GM23338 (cell line): Measurements from ENCODE around the gene CEP68. TPM values are rescaled to one million over a fixed set of nuclear protein-coding genes. Genes with fewer than 3 reads are reported as not detected.
A peak's percentile ranks its signal among the peaks of the same experiment; 100 is the strongest.

Experiments
- ATAC-seq: fragments of 200-7000 bp; cut with Tn5 transposase; 3 replicates; pipeline ENCODE4 v1.9.1; 2020
- DNase-seq: peaks from one replicate; pipeline ENCODE4 v3.0.0-alpha.2; 2015; ENCODE audit warnings: low spot score
- H2AFZ ChIP-seq: fragments of 200-600 bp; sonication (generic); 2 replicates; pipeline ENCODE4 v1.8.0; 2016; ENCODE audit warnings: antibody characterized with exemption, mild to moderate bottlenecking, moderate library complexity
- H3F3A ChIP-seq: fragments of 200-600 bp; sonication (generic); replicated peaks from 2 replicates; pipeline ENCODE4 v1.8.0; 2017; ENCODE audit warnings: antibody characterized with exemption, mixed run types, low read depth
- H3K27ac ChIP-seq: fragments of 200-600 bp; sonication (generic); 2 replicates; pipeline ENCODE4 v1.6.1; 2016; ENCODE audit warnings: low read depth
- H3K27me3 ChIP-seq: fragments of 200-600 bp; sonication (generic); 2 replicates; pipeline ENCODE4 v1.8.0; 2016; ENCODE audit warnings: mild to moderate bottlenecking, mixed run types, moderate library complexity; ENCODE audit not compliant: insufficient read depth
- H3K36me3 ChIP-seq: fragments of 200-600 bp; sonication (generic); 2 replicates; pipeline ENCODE4 v1.8.0; 2016; ENCODE audit warnings: mild to moderate bottlenecking; ENCODE audit not compliant: insufficient read depth
- H3K4me1 ChIP-seq: fragments of 200-600 bp; sonication (generic); 2 replicates; pipeline ENCODE4 v1.8.0; 2016; ENCODE audit warnings: mild to moderate bottlenecking, moderate library complexity; ENCODE audit not compliant: insufficient read depth
- H3K4me2 ChIP-seq: fragments of 200-600 bp; sonication (generic); 2 replicates; pipeline ENCODE4 v1.7.1; 2017; ENCODE audit warnings: mixed run types
- H3K4me3 ChIP-seq: fragments of 200-600 bp; sonication (generic); 2 replicates; pipeline ENCODE4 v1.6.1; 2016; ENCODE audit warnings: mixed run types
- H3K79me2 ChIP-seq: fragments of 200-600 bp; sonication (generic); replicated peaks from 2 replicates; pipeline ENCODE4 v1.8.0; 2017; ENCODE audit warnings: mild to moderate bottlenecking; ENCODE audit not compliant: insufficient read depth
- H3K9me2 ChIP-seq: fragments of 200-600 bp; sonication (generic); 2 replicates; pipeline ENCODE4 v1.8.0; 2017; ENCODE audit not compliant: insufficient read depth
- H4K20me1 ChIP-seq: fragments of 200-600 bp; sonication (generic); replicated peaks from 2 replicates; pipeline ENCODE4 v1.8.0; 2017; ENCODE audit warnings: mild to moderate bottlenecking; ENCODE audit not compliant: insufficient read depth
- H3K27ac Mint-ChIP-seq: 2 replicates; pipeline ENCODE4 v1.8.0; 2020; ENCODE audit warnings: inconsistent platforms, mild to moderate bottlenecking, moderate library complexity, mixed read lengths
- H3K27me3 Mint-ChIP-seq: 3 replicates; pipeline ENCODE4 v1.8.0; 2022; ENCODE audit warnings: low read depth, mild to moderate bottlenecking, moderate library complexity, mixed read lengths, inconsistent platforms; ENCODE audit not compliant: insufficient read depth, poor library complexity
- H3K36me3 Mint-ChIP-seq: 3 replicates; pipeline ENCODE4 v1.8.0; 2021; ENCODE audit warnings: low read depth, mild to moderate bottlenecking, inconsistent platforms, moderate library complexity, mixed read lengths
- H3K4me1 Mint-ChIP-seq: 3 replicates; pipeline ENCODE4 v1.8.0; 2020; ENCODE audit warnings: mild to moderate bottlenecking, inconsistent platforms, mixed read lengths
- H3K4me3 Mint-ChIP-seq: 3 replicates; pipeline ENCODE4 v1.8.0; 2021; ENCODE audit warnings: moderate library complexity, mild to moderate bottlenecking, inconsistent platforms, mixed read lengths
- H3K9me3 Mint-ChIP-seq: 3 replicates; pipeline ENCODE4 v1.8.0; 2020; ENCODE audit warnings: moderate library complexity, mild to moderate bottlenecking, inconsistent platforms, mixed read lengths
- EZH2 ChIP-seq: fragments of 200-600 bp; sonication (generic); IDR thresholded peaks from one replicate; pipeline ENCODE4 v1.8.0; 2017; ENCODE audit warnings: antibody characterized with exemption, mild to moderate bottlenecking, low read depth; ENCODE audit not compliant: unreplicated experiment
- JUNB ChIP-seq: IDR thresholded peaks from one replicate; pipeline ENCODE4 v1.6.1; 2016; ENCODE audit warnings: antibody characterized with exemption; ENCODE audit not compliant: unreplicated experiment
- NANOG ChIP-seq: IDR thresholded peaks from 2 replicates; pipeline ENCODE4 v1.6.1; 2016; ENCODE audit warnings: antibody characterized with exemption, borderline replicate concordance
- STAT1 ChIP-seq: IDR thresholded peaks from one replicate; pipeline ENCODE4 v1.6.1; 2016; ENCODE audit warnings: antibody characterized with exemption; ENCODE audit not compliant: unreplicated experiment
- ZNF331 ChIP-seq: fragments of 250-450 bp; sonication (Bioruptor Pico); IDR thresholded peaks from 2 replicates; pipeline ENCODE4 v1.5.0; 2020; ENCODE audit warnings: low read depth, mild to moderate bottlenecking, moderate library complexity
- polyA plus RNA-seq: library from polyadenylated mRNA; unstranded; fragments of >200 nt; fragmentation: Nextera tagmentation; extraction: Ambion mirVana; gene quantifications from 2 replicates; pipeline ENCODE4 v1.2.1, GENCODE V29; 2016
- total RNA-seq: library from RNA; depleted of rRNA; stranded (reverse); fragments of >200 nt; shearing (Covaris generic); gene quantifications from 2 replicates; pipeline ENCODE4 v1.2.3, GENCODE V29; 2014
- TF ChIP-seq, protein P1 (sequence below): fragments of 250-450 bp; sonication (Bioruptor Pico); IDR thresholded peaks from 2 replicates; pipeline ENCODE4 v1.5.0; 2020; ENCODE audit warnings: mild to moderate bottlenecking, moderate library complexity
- TF ChIP-seq, protein P2 (sequence below): IDR thresholded peaks from one replicate; pipeline ENCODE4 v1.6.1; 2018; ENCODE audit warnings: antibody characterized with exemption; ENCODE audit not compliant: unreplicated experiment
- TF ChIP-seq, protein P3 (sequence below): IDR thresholded peaks from 2 replicates; pipeline ENCODE4 v1.6.1; 2016; ENCODE audit warnings: antibody characterized with exemption
- TF ChIP-seq, protein P4 (sequence below), 2 experiments: fragments of 200-600 bp in 1 of 2; sonication (generic) in 1 of 2; conservative IDR thresholded peaks; 2 replicates each; pipeline versions ENCODE4 v1.5.1 to v1.6.1; 2016 to 2017; ENCODE audit warnings: antibody characterized with exemption in 2 of 2, low read depth in 2 of 2, mild to moderate bottlenecking in 2 of 2, moderate library complexity in 1 of 2

Gene CEP68
- total and polyA plus RNA-seq, 2 experiments from 2014 or later: 13.0 to 24.4 TPM

DNA sequence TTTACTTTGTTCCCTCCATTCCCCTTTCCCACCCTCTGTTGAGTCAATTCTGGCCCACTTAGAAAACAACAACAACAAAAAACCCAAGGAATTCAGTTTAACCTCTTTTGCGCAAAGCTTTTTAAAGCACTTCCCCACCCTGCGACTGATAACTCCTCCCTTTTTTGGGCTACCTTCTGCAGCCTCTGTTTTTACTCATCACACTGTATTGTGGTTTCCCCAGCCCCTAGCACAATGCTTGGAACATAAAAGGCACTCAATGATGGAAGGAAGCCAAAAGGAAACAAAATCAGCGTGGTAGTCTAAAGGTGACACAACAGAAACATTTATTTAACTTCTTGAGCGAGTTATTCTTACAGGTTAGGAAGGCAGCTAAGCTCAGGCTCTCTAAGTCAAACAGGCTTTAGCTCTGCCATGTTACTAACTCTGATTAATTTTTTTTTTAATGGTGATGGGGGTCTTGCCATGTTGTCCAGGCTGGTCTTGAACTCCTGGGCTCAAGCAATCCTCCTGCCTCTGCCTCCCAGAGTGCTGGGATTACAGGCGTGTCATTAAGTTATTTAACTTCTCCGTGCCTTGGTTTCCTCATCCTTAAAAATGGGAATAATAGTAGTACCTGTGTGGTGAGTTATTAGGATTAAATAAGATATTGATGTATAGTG is 1.3 kb downstream of the CEP68 start:
- no peak for ATAC-seq
- Histone ChIP-seq H3K36me3 (no peaks in the 10 kb centered on the region), H3K79me2 (peaks cover 67% of the 10 kb centered on the region), H3F3A (no peaks in the 10 kb centered on the region), H4K20me1 (peaks cover 25% of the 10 kb centered on the region), H3K27me3 (no peaks in the 10 kb centered on the region), H3K27ac (no peak overlapping the region), H3K9me2 (no peaks in the 10 kb centered on the region), H3K4me3 (peak overlapping the region; percentile 83), H3K4me1 (peaks cover 14% of the 10 kb centered on the region), H2AFZ (no peak overlapping the region), H3K4me2 (peak overlapping the region; percentile 85)
- Mint-ChIP-seq H3K36me3 (peaks cover 17% of the 10 kb centered on the region; the same call in 2 of the 3 replicates), H3K27me3 (peaks cover 9% of the 10 kb centered on the region), H3K4me1 (peaks cover 38% of the 10 kb centered on the region), H3K4me3 (peak overlapping the region; percentile 92), H3K27ac (peak overlapping the region; percentile 45), H3K9me3 (no peaks in the 10 kb centered on the region)
- DNase-seq: peak; percentile 40
- TF ChIP-seq ZNF331 (CRISPR knock-in tag) (no peak), STAT1 (no peak), NANOG (no peak), JUNB (no peak), EZH2 (no peak)
- TF ChIP-seq, protein P1, sequence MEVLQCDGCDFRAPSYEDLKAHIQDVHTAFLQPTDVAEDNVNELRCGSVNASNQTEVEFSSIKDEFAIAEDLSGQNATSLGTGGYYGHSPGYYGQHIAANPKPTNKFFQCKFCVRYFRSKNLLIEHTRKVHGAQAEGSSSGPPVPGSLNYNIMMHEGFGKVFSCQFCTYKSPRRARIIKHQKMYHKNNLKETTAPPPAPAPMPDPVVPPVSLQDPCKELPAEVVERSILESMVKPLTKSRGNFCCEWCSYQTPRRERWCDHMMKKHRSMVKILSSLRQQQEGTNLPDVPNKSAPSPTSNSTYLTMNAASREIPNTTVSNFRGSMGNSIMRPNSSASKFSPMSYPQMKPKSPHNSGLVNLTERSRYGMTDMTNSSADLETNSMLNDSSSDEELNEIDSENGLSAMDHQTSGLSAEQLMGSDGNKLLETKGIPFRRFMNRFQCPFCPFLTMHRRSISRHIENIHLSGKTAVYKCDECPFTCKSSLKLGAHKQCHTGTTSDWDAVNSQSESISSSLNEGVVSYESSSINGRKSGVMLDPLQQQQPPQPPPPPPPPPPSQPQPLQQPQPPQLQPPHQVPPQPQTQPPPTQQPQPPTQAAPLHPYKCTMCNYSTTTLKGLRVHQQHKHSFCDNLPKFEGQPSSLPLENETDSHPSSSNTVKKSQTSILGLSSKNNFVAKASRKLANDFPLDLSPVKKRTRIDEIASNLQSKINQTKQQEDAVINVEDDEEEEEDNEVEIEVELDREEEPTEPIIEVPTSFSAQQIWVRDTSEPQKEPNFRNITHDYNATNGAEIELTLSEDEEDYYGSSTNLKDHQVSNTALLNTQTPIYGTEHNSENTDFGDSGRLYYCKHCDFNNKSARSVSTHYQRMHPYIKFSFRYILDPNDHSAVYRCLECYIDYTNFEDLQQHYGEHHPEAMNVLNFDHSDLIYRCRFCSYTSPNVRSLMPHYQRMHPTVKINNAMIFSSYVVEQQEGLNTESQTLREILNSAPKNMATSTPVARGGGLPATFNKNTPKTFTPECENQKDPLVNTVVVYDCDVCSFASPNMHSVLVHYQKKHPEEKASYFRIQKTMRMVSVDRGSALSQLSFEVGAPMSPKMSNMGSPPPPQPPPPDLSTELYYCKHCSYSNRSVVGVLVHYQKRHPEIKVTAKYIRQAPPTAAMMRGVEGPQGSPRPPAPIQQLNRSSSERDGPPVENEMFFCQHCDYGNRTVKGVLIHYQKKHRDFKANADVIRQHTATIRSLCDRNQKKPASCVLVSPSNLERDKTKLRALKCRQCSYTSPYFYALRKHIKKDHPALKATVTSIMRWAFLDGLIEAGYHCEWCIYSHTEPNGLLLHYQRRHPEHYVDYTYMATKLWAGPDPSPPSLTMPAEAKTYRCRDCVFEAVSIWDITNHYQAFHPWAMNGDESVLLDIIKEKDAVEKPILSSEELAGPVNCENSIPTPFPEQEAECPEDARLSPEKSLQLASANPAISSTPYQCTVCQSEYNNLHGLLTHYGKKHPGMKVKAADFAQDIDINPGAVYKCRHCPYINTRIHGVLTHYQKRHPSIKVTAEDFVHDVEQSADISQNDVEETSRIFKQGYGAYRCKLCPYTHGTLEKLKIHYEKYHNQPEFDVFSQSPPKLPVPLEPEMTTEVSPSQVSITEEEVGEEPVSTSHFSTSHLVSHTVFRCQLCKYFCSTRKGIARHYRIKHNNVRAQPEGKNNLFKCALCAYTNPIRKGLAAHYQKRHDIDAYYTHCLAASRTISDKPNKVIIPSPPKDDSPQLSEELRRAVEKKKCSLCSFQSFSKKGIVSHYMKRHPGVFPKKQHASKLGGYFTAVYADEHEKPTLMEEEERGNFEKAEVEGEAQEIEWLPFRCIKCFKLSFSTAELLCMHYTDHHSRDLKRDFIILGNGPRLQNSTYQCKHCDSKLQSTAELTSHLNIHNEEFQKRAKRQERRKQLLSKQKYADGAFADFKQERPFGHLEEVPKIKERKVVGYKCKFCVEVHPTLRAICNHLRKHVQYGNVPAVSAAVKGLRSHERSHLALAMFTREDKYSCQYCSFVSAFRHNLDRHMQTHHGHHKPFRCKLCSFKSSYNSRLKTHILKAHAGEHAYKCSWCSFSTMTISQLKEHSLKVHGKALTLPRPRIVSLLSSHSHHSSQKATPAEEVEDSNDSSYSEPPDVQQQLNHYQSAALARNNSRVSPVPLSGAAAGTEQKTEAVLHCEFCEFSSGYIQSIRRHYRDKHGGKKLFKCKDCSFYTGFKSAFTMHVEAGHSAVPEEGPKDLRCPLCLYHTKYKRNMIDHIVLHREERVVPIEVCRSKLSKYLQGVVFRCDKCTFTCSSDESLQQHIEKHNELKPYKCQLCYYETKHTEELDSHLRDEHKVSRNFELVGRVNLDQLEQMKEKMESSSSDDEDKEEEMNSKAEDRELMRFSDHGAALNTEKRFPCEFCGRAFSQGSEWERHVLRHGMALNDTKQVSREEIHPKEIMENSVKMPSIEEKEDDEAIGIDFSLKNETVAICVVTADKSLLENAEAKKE (CRISPR knock-in tag): no peak
- TF ChIP-seq, protein P2, sequence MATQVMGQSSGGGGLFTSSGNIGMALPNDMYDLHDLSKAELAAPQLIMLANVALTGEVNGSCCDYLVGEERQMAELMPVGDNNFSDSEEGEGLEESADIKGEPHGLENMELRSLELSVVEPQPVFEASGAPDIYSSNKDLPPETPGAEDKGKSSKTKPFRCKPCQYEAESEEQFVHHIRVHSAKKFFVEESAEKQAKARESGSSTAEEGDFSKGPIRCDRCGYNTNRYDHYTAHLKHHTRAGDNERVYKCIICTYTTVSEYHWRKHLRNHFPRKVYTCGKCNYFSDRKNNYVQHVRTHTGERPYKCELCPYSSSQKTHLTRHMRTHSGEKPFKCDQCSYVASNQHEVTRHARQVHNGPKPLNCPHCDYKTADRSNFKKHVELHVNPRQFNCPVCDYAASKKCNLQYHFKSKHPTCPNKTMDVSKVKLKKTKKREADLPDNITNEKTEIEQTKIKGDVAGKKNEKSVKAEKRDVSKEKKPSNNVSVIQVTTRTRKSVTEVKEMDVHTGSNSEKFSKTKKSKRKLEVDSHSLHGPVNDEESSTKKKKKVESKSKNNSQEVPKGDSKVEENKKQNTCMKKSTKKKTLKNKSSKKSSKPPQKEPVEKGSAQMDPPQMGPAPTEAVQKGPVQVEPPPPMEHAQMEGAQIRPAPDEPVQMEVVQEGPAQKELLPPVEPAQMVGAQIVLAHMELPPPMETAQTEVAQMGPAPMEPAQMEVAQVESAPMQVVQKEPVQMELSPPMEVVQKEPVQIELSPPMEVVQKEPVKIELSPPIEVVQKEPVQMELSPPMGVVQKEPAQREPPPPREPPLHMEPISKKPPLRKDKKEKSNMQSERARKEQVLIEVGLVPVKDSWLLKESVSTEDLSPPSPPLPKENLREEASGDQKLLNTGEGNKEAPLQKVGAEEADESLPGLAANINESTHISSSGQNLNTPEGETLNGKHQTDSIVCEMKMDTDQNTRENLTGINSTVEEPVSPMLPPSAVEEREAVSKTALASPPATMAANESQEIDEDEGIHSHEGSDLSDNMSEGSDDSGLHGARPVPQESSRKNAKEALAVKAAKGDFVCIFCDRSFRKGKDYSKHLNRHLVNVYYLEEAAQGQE: no peak
- TF ChIP-seq, protein P3, sequence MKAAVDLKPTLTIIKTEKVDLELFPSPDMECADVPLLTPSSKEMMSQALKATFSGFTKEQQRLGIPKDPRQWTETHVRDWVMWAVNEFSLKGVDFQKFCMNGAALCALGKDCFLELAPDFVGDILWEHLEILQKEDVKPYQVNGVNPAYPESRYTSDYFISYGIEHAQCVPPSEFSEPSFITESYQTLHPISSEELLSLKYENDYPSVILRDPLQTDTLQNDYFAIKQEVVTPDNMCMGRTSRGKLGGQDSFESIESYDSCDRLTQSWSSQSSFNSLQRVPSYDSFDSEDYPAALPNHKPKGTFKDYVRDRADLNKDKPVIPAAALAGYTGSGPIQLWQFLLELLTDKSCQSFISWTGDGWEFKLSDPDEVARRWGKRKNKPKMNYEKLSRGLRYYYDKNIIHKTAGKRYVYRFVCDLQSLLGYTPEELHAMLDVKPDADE: no peak
- TF ChIP-seq, protein P4, sequence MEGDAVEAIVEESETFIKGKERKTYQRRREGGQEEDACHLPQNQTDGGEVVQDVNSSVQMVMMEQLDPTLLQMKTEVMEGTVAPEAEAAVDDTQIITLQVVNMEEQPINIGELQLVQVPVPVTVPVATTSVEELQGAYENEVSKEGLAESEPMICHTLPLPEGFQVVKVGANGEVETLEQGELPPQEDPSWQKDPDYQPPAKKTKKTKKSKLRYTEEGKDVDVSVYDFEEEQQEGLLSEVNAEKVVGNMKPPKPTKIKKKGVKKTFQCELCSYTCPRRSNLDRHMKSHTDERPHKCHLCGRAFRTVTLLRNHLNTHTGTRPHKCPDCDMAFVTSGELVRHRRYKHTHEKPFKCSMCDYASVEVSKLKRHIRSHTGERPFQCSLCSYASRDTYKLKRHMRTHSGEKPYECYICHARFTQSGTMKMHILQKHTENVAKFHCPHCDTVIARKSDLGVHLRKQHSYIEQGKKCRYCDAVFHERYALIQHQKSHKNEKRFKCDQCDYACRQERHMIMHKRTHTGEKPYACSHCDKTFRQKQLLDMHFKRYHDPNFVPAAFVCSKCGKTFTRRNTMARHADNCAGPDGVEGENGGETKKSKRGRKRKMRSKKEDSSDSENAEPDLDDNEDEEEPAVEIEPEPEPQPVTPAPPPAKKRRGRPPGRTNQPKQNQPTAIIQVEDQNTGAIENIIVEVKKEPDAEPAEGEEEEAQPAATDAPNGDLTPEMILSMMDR (conservative IDR thresholded peaks at IDR 0.05; ENCODE audit: low read depth in 2 of 2): no peak
